IMR-90 (cell line): ENCODE data around the gene HOXD3. TPM values are rescaled to one million over a fixed set of nuclear protein-coding genes. Genes with fewer than 3 reads are reported as not detected.

Source experiments
- ATAC-seq: fragments of 200-7000 bp; cut with Tn5 transposase; 2 replicates; pipeline ENCODE4 v1.9.1; 2020; ENCODE audit warnings: low read depth, mild to moderate bottlenecking, moderate library complexity
- BruUV-seq: library from RNA; stranded (reverse); fragments of 400-500 nt; replicated peaks from 2 replicates; lab custom pipeline; 2021; lab: Mats Ljungman, UMichigan
- CTCF ChIA-PET: fragments of 300-600 bp; formaldehyde crosslinking; extraction: SDS; loops from one replicate; lab custom pipeline; 2021; ENCODE audit warnings: antibody characterized with exemption; lab: Yijun Ruan, JAX
- POLR2A ChIA-PET: fragments of 300-600 bp; sonication (Branson Sonifier 250); formaldehyde crosslinking; loops from one replicate; lab custom pipeline; 2022; ENCODE audit warnings: antibody characterized with exemption; ENCODE audit not compliant: unreplicated experiment; lab: Charles Lee
- DNase-seq: peaks from one replicate; pipeline ENCODE4 v3.0.0; 2013
- H2AFZ ChIP-seq: replicated peaks from 2 replicates; pipeline ENCODE3; 2013; ENCODE audit warnings: low read length, mild to moderate bottlenecking; ENCODE audit not compliant: poor library complexity
- H2AK5ac ChIP-seq: 2 replicates; pipeline ENCODE4 v1.6.1; 2013; ENCODE audit warnings: low read depth, low read length, inconsistent platforms
- H2AK9ac ChIP-seq: replicated peaks from 2 replicates; pipeline ENCODE3; 2013; ENCODE audit warnings: mild to moderate bottlenecking, low read depth, low read length, moderate library complexity; ENCODE audit not compliant: poor library complexity
- H2BK120ac ChIP-seq: 2 replicates; pipeline ENCODE4 v1.6.1; 2013; ENCODE audit warnings: low read depth, low read length, inconsistent platforms
- H2BK15ac ChIP-seq: 3 replicates; pipeline ENCODE4 v1.6.1; 2013; ENCODE audit warnings: low read depth, low read length, inconsistent platforms
- H2BK20ac ChIP-seq: 2 replicates; pipeline ENCODE4 v1.6.1; 2013; ENCODE audit warnings: low read depth, mild to moderate bottlenecking, inconsistent platforms, low read length, moderate library complexity
- H2BK5ac ChIP-seq: 2 replicates; pipeline ENCODE4 v1.6.1; 2013; ENCODE audit warnings: mild to moderate bottlenecking, low read depth, low read length, inconsistent platforms; ENCODE audit not compliant: poor library complexity, severe bottlenecking
- H3K14ac ChIP-seq: replicated peaks from 2 replicates; pipeline ENCODE4 v1.6.1; 2013; ENCODE audit warnings: low read depth, low read length, inconsistent platforms
- H3K18ac ChIP-seq: 2 replicates; pipeline ENCODE4 v1.6.1; 2013; ENCODE audit warnings: low read depth, low read length, control low read depth
- H3K23ac ChIP-seq: 2 replicates; pipeline ENCODE4 v1.6.1; 2013; ENCODE audit warnings: low read depth, low read length, inconsistent platforms
- H3K27ac ChIP-seq: 2 replicates; pipeline ENCODE4 v1.5.1; 2013; ENCODE audit warnings: mild to moderate bottlenecking, control low read depth, low read length; ENCODE audit not compliant: insufficient read depth
- H3K27me3 ChIP-seq: 2 replicates; pipeline ENCODE4 v1.6.1; 2013; ENCODE audit warnings: low read length; ENCODE audit not compliant: control insufficient read depth, insufficient read depth
- H3K36me3 ChIP-seq: 2 replicates; pipeline ENCODE4 v1.6.1; 2013; ENCODE audit warnings: low read length, mixed read lengths; ENCODE audit not compliant: control insufficient read depth, insufficient read depth
- H3K4ac ChIP-seq: 2 replicates; pipeline ENCODE4 v1.6.1; 2013; ENCODE audit warnings: low read depth, low read length, inconsistent platforms
- H3K4me1 ChIP-seq: 2 replicates; pipeline ENCODE4 v1.6.1; 2013; ENCODE audit warnings: low read length, mixed read lengths; ENCODE audit not compliant: control insufficient read depth, insufficient read depth
- H3K4me2 ChIP-seq: 2 replicates; pipeline ENCODE4 v1.6.1; 2013; ENCODE audit warnings: low read depth, mild to moderate bottlenecking, control low read depth, low read length, moderate library complexity
- H3K4me3 ChIP-seq: 2 replicates; pipeline ENCODE4 v1.5.1; 2013; ENCODE audit warnings: low read depth, mild to moderate bottlenecking, control low read depth, low read length, moderate library complexity; ENCODE audit not compliant: insufficient read depth
- H3K56ac ChIP-seq: 2 replicates; pipeline ENCODE4 v1.6.1; 2013; ENCODE audit warnings: low read length, inconsistent platforms; ENCODE audit not compliant: insufficient read depth; ENCODE audit errors: extremely low read depth
- H3K79me1 ChIP-seq, 2 experiments: 2 replicates each; pipeline ENCODE4 v1.6.1; 2013; ENCODE audit warnings: low read length in 2 of 2, inconsistent platforms in 1 of 2, low read depth in 1 of 2
- H3K9ac ChIP-seq: 2 replicates; pipeline ENCODE4 v1.6.1; 2013; ENCODE audit warnings: low read depth, low read length, control low read depth
- H3K9me1 ChIP-seq: 2 replicates; pipeline ENCODE4 v1.6.1; 2013; ENCODE audit warnings: low read length, inconsistent platforms; ENCODE audit not compliant: insufficient read depth
- H3K9me3 ChIP-seq: 2 replicates; pipeline ENCODE4 v1.6.1; 2013; ENCODE audit warnings: low read length; ENCODE audit not compliant: control insufficient read depth, insufficient read depth
- H4K20me1 ChIP-seq: 2 replicates; pipeline ENCODE4 v1.6.1; 2013; ENCODE audit warnings: low read length, inconsistent platforms; ENCODE audit not compliant: insufficient read depth
- H4K5ac ChIP-seq: 2 replicates; pipeline ENCODE4 v1.6.1; 2013; ENCODE audit warnings: mild to moderate bottlenecking, low read depth, low read length, control low read depth
- H4K8ac ChIP-seq, 2 experiments: 2 replicates each; pipeline ENCODE4 v1.6.1; 2013; ENCODE audit warnings: low read depth in 2 of 2, low read length in 2 of 2, control low read depth in 1 of 2, inconsistent platforms in 1 of 2
- H4K91ac ChIP-seq: 2 replicates; pipeline ENCODE4 v1.6.1; 2013; ENCODE audit warnings: low read depth, low read length, inconsistent platforms; ENCODE audit not compliant: insufficient read depth
- BHLHE40 ChIP-seq: fragments of 150-350 bp; IDR thresholded peaks from 2 replicates; pipeline ENCODE4 v1.6.1; 2016; ENCODE audit warnings: mild to moderate bottlenecking, low read depth, low read length
- CEBPB ChIP-seq: IDR thresholded peaks from 2 replicates; pipeline ENCODE4 v1.6.1; 2012; ENCODE audit warnings: low read depth, low read length, improper control_type of control experiment
- CHD1 ChIP-seq: IDR thresholded peaks from 2 replicates; pipeline ENCODE4 v1.6.1; 2012; ENCODE audit warnings: low read depth, low read length, improper control_type of control experiment
- CTCF ChIP-seq: conservative IDR thresholded peaks from 2 replicates; pipeline ENCODE4 v1.5.1; 2012; ENCODE audit warnings: mild to moderate bottlenecking, low read depth, low read length, improper control_type of control experiment
- ELK1 ChIP-seq: fragments of 150-350 bp; IDR thresholded peaks from 2 replicates; pipeline ENCODE4 v1.6.1; 2016; ENCODE audit warnings: low read depth, mild to moderate bottlenecking, low read length, moderate library complexity, borderline replicate concordance
- FOS ChIP-seq: fragments of 150-350 bp; IDR thresholded peaks from 2 replicates; pipeline ENCODE4 v1.6.1; 2016; ENCODE audit warnings: low read depth, low read length
- MAFK ChIP-seq: IDR thresholded peaks from 2 replicates; pipeline ENCODE4 v1.6.1; 2012; ENCODE audit warnings: low read depth, low read length, improper control_type of control experiment
- MAZ ChIP-seq: IDR thresholded peaks from 2 replicates; pipeline ENCODE4 v1.6.1; 2012; ENCODE audit warnings: low read depth, mild to moderate bottlenecking, low read length, improper control_type of control experiment, moderate library complexity, borderline replicate concordance
- MXI1 ChIP-seq: IDR thresholded peaks from 2 replicates; pipeline ENCODE4 v1.6.1; 2012; ENCODE audit warnings: low read depth, mild to moderate bottlenecking, low read length, moderate library complexity, borderline replicate concordance
- NFE2L2 ChIP-seq: fragments of 150-350 bp; IDR thresholded peaks from 2 replicates; pipeline ENCODE4 v1.6.1; 2016; ENCODE audit warnings: low read depth, mild to moderate bottlenecking, low read length
- POLR2A ChIP-seq: IDR thresholded peaks from 2 replicates; pipeline ENCODE4 v1.6.1; 2012; ENCODE audit warnings: mild to moderate bottlenecking, low read depth, low read length
- RAD21 ChIP-seq: IDR thresholded peaks from 2 replicates; pipeline ENCODE4 v1.6.1; 2012; ENCODE audit warnings: low read length, improper control_type of control experiment
- RFX5 ChIP-seq: IDR thresholded peaks from 2 replicates; pipeline ENCODE4 v1.8.0; 2012; ENCODE audit warnings: low read depth, mild to moderate bottlenecking, low read length, moderate library complexity
- SMC3 ChIP-seq: fragments of 150-350 bp; IDR thresholded peaks from 2 replicates; pipeline ENCODE4 v1.6.1; 2016; ENCODE audit warnings: low read depth, mild to moderate bottlenecking, antibody characterized with exemption, low read length, moderate library complexity
- USF2 ChIP-seq: fragments of 150-350 bp; IDR thresholded peaks from 2 replicates; pipeline ENCODE4 v1.6.1; 2017; ENCODE audit warnings: mild to moderate bottlenecking, antibody characterized with exemption, low read length, low read depth
- WGBS, 2 experiments: methylation state at CpG; one replicate each; pipeline versions ENCODE4 v1.1.5 to v1.1.7; 2013; ENCODE audit warnings: missing lambda C conversion rate in 2 of 2; ENCODE audit not compliant: insufficient read length in 1 of 2; ENCODE audit errors: extremely low coverage in 2 of 2; 5-methylcytosine and 5-hydroxymethylcytosine counted together
- dilution Hi-C: fragments of 300-500 bp; cut with HindIII; formaldehyde crosslinking; loops from one replicate; pipeline ENCODE4 v1.14.3; 2018; ENCODE audit warnings: low sequenced_read_pairs; ENCODE audit not compliant: unreplicated experiment
- in situ Hi-C: fragments of 300-500 bp; cut with MboI; formaldehyde crosslinking; loops from 3 replicates; pipeline ENCODE4 v1.14.3; 2019; ENCODE audit warnings: low sequenced_read_pairs, inconsistent platforms, mixed read lengths
- intact Hi-C: fragments of 100-400 bp; cut with micrococcal nuclease; formaldehyde crosslinking; loops from 2 replicates; pipeline ENCODE4 v1.10.0; 2022
- polyA plus RNA-seq, 3 experiments: library from polyadenylated mRNA; depleted of rRNA; stranded (reverse); fragments of >200 nt; gene quantifications; 2 replicates each; pipeline ENCODE4 v1.2.3, GENCODE V29; 2012; ENCODE audit warnings: low replicate concordance in 1 of 3
- total RNA-seq: library from RNA; depleted of rRNA; stranded (reverse); fragments of >200 nt; gene quantifications from 2 replicates; pipeline ENCODE4 v1.2.3, GENCODE V29; 2012

HOXD3 gene
- total and polyA plus RNA-seq, 2 of the 4 experiments (the other 2 are of a cell fraction) = not detected

- no peaks in the 10 kb centered on the region for H3K79me1 ChIP-seq
- ChIA-PET POLR2A (no interaction called here), CTCF (interaction anchor here (0.7 kb wide), 1 partner anchor 272 kb away, joined by 3 read pairs; no protein-coding TSS in a partner anchor)
- H3K18ac ChIP-seq = no peak overlapping the region
- no peaks in the 10 kb centered on the region for H3K4me1 ChIP-seq
- no peak overlapping the region for H2AK9ac ChIP-seq
- H3K9me1 ChIP-seq = no peaks in the 10 kb centered on the region
- H3K27me3 ChIP-seq = peaks cover 61% of the 10 kb centered on the region
- no peak overlapping the region for H3K23ac ChIP-seq
- no peak overlapping the region for H3K56ac ChIP-seq
- dilution Hi-C loops = no loop called here
- no peak overlapping the region for H2BK5ac ChIP-seq
- no peak overlapping the region for H2BK120ac ChIP-seq
- no peak overlapping the region for H4K8ac ChIP-seq
- H3K36me3 ChIP-seq = no peaks in the 10 kb centered on the region
- TF ChIP-seq BHLHE40 = no peak
- no peak for TF ChIP-seq FOS
- TF ChIP-seq CHD1 = no peak
- TF ChIP-seq RAD21 = no peak
- TF ChIP-seq USF2 = no peak
- TF ChIP-seq MAFK = no peak
- no peak for TF ChIP-seq CTCF
- TF ChIP-seq MAZ = no peak
- no peak for TF ChIP-seq NFE2L2
- TF ChIP-seq MXI1 = no peak
- TF ChIP-seq ELK1 = no peak
- TF ChIP-seq CEBPB = no peak
- no peak for TF ChIP-seq SMC3
- TF ChIP-seq POLR2A = no peak
- TF ChIP-seq RFX5 = no peak
- DNase-seq = no peak
- no peak overlapping the region for H2BK15ac ChIP-seq
- no peak overlapping the region for H3K14ac ChIP-seq
- no peak for ATAC-seq
- H4K5ac ChIP-seq = no peak overlapping the region
- H3K9me3 ChIP-seq = peaks cover 8% of the 10 kb centered on the region
- no peak overlapping the region for H3K4ac ChIP-seq
- no peak overlapping the region for H3K9ac ChIP-seq
- in situ Hi-C loops = no loop called here
- no peaks in the 10 kb centered on the region for H4K20me1 ChIP-seq
- H3K4me3 ChIP-seq = no peak overlapping the region
- H2AK5ac ChIP-seq = no peak overlapping the region
- no peak overlapping the region for H3K27ac ChIP-seq
- no TSS peak for BruUV-seq
- WGBS, 2 experiments = no CpG with 5 or more reads among the region's 2 CpGs
- no peak overlapping the region for H4K91ac ChIP-seq
- no peak overlapping the region for H2BK20ac ChIP-seq
- intact Hi-C loops = no loop called here
- H3K4me2 ChIP-seq = no peak overlapping the region
- no peak overlapping the region for H2AFZ ChIP-seq
Measured at GRCh38 chr2:176169711-176170110, 12.6 kb downstream of the HOXD3 start.
